Activated CD4-positive, alpha-beta T cell treated with anti-CD3 and anti-CD28 coated beads for 36 hours (primary cell): ENCODE data around the gene CDK5R2. TPM values are rescaled to one million over a fixed set of nuclear protein-coding genes. Genes with fewer than 3 reads are reported as not detected.

ENCODE experiments used
- ATAC-seq: fragments of 200-7000 bp; cut with Tn5 transposase; one replicate; pipeline ENCODE4 v1.10.0; 2021; ENCODE audit warnings: mild to moderate bottlenecking, moderate library complexity
- CTCF ChIA-PET: fragments of 350-600 bp; sonication (Branson Sonifier 250); formaldehyde crosslinking; loops from one replicate; lab custom pipeline; 2021; ENCODE audit warnings: antibody characterized with exemption; lab: Charles Lee
- POLR2A ChIA-PET: fragments of 350-600 bp; sonication (Branson Sonifier 250); formaldehyde crosslinking; loops from one replicate; lab custom pipeline; 2021; ENCODE audit warnings: antibody characterized with exemption, inconsistent platforms; lab: Charles Lee
- DNase-seq: peaks from one replicate; pipeline ENCODE4 v3.0.0-alpha.2; 2020
- H3K27ac Mint-ChIP-seq: one replicate; pipeline ENCODE4 v1.8.0; 2021; ENCODE audit warnings: mixed read lengths
- H3K27me3 Mint-ChIP-seq: one replicate; pipeline ENCODE4 v1.8.0; 2021; ENCODE audit warnings: mixed read lengths
- H3K36me3 Mint-ChIP-seq: one replicate; pipeline ENCODE4 v1.8.0; 2021; ENCODE audit warnings: low read depth, mixed read lengths
- H3K4me1 Mint-ChIP-seq: one replicate; pipeline ENCODE4 v1.8.0; 2021; ENCODE audit warnings: mixed read lengths
- H3K4me3 Mint-ChIP-seq: one replicate; pipeline ENCODE4 v1.8.0; 2021; ENCODE audit warnings: mild to moderate bottlenecking, moderate library complexity, mixed read lengths
- H3K9me3 Mint-ChIP-seq: one replicate; pipeline ENCODE4 v1.8.0; 2021; ENCODE audit warnings: low read depth, mixed read lengths
- intact Hi-C, 2 experiments: fragments of 100-400 bp; cut with DNase I in 1 of 2; cut with micrococcal nuclease in 1 of 2; formaldehyde crosslinking; loops; one replicate each; pipeline versions ENCODE4 v1.14.2 to v1.15.1; 2022 to 2024; cut with DNase I, micrococcal nuclease
- total RNA-seq, 2 experiments: library from RNA; stranded (reverse); gene quantifications; one replicate each; pipeline ENCODE4 v1.2.3, GENCODE V29; 2021

CDK5R2 gene
- total RNA-seq, 2 experiments from 2014 or later, result not detected

DNA sequence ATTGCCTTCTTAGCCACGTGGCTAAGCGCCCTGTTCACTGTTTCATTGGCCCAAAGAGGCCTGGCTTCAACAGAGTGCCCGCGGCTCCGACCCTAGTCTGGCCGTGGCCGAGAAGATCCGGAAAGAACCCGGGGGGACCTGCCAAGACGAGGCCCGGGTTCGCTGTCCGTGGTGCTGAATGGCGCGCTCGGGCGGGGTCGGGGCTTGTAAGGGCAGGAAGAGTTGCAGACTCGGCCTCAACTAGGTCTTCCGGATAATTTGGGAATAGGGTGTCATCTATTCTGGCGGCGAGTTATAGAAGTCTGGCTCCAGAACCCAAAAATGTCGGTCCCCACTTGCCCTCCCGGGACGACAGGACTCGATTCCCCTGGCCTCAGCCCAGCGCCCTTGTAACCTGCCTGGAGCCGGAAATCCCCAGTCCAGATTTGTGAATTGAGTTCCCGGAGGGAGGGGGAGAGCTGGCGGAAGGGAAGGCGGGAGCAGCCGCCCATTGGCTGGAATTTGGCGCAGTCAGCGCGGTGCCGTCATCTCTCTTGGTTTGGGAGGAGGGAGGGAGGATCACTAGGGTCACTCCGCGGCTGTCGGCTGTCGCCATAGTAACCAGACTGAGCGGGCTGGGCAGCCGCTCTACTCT is 3.5 kb downstream of the CDK5R2 start:
- Mint-ChIP-seq H3K4me1 (peaks cover 11% of the 10 kb centered on the region), H3K9me3 (no peaks in the 10 kb centered on the region), H3K27ac (no peak overlapping the region), H3K36me3 (no peaks in the 10 kb centered on the region), H3K4me3 (no peak overlapping the region), H3K27me3 (peaks cover 62% of the 10 kb centered on the region)
- ATAC-seq (no peak), DNase-seq (peak; percentile 81)
- ChIA-PET POLR2A (interaction anchor here (0.6 kb wide), 1 partner anchor 92 kb away, joined by 3 read pairs; no protein-coding TSS in a partner anchor), CTCF (interaction anchor here (1.1 to 1.2 kb wide), 2 partner anchors 14 to 65 kb away, joined by 4 to 5 read pairs; no protein-coding TSS in a partner anchor)
- intact Hi-C loops, result loop anchor here in 1 of 2 experiments (2.0 to 5.0 kb wide), 2 partner anchors 34 to 344 kb away; partner anchors contain the start of gene PTPRN

DNA sequence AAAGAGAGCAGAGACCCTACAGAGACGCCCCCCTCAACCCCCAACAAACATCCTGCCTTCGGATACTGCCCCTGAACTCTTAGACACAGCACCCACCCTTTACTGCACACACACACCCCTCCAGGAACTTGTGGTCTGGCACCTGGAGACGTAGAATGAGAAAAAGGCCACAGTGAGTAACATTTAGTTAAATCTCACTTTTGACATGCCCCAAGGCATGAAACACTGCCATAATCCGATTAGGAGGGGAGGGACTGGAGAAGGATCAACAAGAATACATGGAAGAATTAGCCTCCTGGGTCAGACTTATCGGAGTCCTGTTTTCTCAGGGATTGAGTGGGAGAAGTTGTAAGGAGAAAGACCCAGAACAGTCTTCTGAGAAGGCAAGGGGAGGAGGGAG is 4.1 kb downstream of the CDK5R2 start:
- ChIA-PET CTCF (interaction anchor here (0.7 to 1.7 kb wide), 2 partner anchors 17 to 116 kb away, joined by 3 to 10 read pairs; no protein-coding TSS in a partner anchor), POLR2A (no interaction called here)

DNA sequence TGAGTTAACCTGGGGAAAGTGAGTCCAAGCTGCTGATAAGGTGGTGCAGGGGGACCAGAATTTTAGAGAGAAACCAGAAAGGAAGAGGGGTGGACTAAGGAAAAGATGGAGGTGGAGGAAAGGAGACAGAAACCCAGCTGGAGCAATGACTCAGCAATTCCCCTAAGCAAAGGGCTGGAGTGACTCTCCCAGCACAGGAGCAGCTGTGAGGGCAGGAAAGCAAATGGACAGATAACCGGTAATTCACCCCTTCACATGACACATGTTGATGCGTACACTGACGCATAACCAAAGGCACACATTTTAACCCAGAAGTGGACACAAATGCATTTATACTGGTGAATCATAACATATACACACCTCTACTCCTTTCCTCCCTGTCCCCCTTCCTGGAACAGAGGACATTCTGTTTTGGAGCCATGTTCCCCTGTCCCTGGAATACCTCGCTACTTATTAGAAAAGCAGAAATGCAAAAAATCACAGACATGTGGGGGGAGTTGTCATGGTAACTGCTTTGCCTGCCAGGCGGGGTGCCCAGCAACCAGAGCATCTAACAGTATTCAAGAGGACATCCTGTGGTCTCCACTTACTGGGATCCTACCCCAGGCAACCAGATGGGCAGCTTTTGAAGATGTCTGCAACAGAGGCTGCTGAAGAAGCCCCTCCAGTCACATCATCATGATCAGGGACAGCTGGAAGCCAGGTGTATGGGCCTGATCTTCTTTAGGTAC is 4.7 kb downstream of the CDK5R2 start:
- no peaks in the 10 kb centered on the region for H3K9me3 Mint-ChIP-seq
- H3K4me1 Mint-ChIP-seq, result peaks cover 9% of the 10 kb centered on the region
- DNase-seq (no peak), ATAC-seq (no peak)
- H3K4me3 Mint-ChIP-seq, result no peak overlapping the region
- peaks cover 55% of the 10 kb centered on the region for H3K27me3 Mint-ChIP-seq
- ChIA-PET POLR2A (no interaction called here), CTCF (interaction anchor here (0.7 to 1.7 kb wide), 3 partner anchors 16 to 117 kb away, joined by 3 to 10 read pairs (median 3); no protein-coding TSS in a partner anchor)
- H3K36me3 Mint-ChIP-seq, result no peaks in the 10 kb centered on the region
- no peak overlapping the region for H3K27ac Mint-ChIP-seq
- intact Hi-C loops, result loop anchor here in 1 of 2 experiments (5.0 kb wide), 1 partner anchor 343 kb away; the partner anchor contains the start of gene PTPRN

More for the DNA sequence above, 4.1 kb downstream of the CDK5R2 start:
- ATAC-seq (no peak), DNase-seq (no peak)
- H3K36me3 Mint-ChIP-seq, result no peaks in the 10 kb centered on the region
- intact Hi-C loops, result loop anchor here in 1 of 2 experiments (2.0 to 5.0 kb wide), 2 partner anchors 33 to 344 kb away; partner anchors contain the start of gene PTPRN
- peaks cover 58% of the 10 kb centered on the region for H3K27me3 Mint-ChIP-seq
- peaks cover 11% of the 10 kb centered on the region for H3K4me1 Mint-ChIP-seq
- no peaks in the 10 kb centered on the region for H3K9me3 Mint-ChIP-seq
- H3K4me3 Mint-ChIP-seq, result no peak overlapping the region
- no peak overlapping the region for H3K27ac Mint-ChIP-seq

DNA sequence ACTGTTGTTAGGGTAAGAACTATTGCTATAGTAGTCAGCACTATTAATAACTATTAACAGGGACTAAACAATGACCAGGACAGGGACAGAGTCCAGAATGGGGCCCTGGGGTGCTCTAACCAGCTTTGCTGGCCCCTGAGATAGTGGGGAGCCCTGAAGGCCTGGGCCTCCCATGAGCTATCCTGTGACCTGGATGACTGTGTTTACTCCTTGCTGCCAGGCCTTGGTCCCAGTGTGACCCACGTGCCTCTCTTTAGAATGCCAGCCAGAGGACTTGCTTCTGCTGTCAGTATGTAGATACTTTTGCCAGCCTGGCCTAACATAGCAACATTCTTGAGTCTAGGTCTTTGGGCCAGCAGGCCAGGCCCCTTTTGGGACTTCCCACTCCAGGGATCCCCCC is 11.4 kb downstream of the CDK5R2 start:
- Mint-ChIP-seq H3K4me3 (no peak overlapping the region), H3K9me3 (no peaks in the 10 kb centered on the region), H3K4me1 (no peaks in the 10 kb centered on the region), H3K36me3 (no peaks in the 10 kb centered on the region), H3K27me3 (peaks cover 46% of the 10 kb centered on the region), H3K27ac (no peak overlapping the region)
- intact Hi-C loops, result no loop called here
- ATAC-seq (no peak), DNase-seq (no peak)
- ChIA-PET POLR2A (no interaction called here), CTCF (interaction anchor here (0.7 kb wide), 1 partner anchor 37 kb away, joined by 3 read pairs; no protein-coding TSS in a partner anchor)

DNA sequence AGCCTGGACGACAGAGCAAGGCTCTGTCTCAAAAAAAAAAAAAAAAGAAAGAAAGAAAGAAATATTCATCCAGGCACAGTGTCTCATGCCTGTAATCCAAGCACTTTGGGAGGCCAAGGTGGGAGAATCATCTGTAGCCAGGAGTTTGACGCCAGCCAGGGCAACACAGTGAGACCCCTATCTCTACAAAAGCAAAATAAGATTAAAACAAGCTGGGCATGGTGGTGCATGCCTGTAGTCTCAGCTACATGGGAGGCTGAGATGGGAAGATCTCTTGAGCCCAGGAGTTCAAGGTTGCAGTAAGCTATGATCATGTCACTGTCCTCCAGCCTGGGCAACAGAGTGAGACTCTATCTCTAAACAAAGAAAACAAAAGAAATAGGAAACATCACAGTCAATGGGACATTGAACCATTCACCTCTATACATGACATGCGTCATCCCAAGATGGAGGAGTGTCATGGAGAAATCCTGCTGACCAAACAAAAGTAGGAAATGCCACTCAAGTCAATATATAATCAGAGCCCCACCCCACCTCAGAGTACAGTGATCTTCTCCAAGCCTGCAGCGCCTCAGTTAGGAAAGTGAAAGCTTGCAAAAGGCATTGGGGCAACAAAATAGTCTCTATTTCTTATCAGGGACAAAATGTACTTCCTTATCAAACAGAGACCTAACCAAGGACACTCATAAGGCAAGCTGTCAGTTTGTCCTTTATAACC is 15.8 kb downstream of the CDK5R2 start:
- ChIA-PET CTCF (interaction anchor here (0.6 to 1.3 kb wide), 11 partner anchors 14 to 718 kb away, joined by 3 to 6 read pairs (median 4); no protein-coding TSS in a partner anchor), POLR2A (no interaction called here)
- H3K27me3 Mint-ChIP-seq, result peaks cover 49% of the 10 kb centered on the region
- no peaks in the 10 kb centered on the region for H3K36me3 Mint-ChIP-seq
- no peaks in the 10 kb centered on the region for H3K9me3 Mint-ChIP-seq
- intact Hi-C loops, result no loop called here
- ATAC-seq (no peak), DNase-seq (no peak)
- no peak overlapping the region for H3K4me3 Mint-ChIP-seq
- H3K27ac Mint-ChIP-seq, result no peak overlapping the region
- peaks cover 6% of the 10 kb centered on the region for H3K4me1 Mint-ChIP-seq

DNA sequence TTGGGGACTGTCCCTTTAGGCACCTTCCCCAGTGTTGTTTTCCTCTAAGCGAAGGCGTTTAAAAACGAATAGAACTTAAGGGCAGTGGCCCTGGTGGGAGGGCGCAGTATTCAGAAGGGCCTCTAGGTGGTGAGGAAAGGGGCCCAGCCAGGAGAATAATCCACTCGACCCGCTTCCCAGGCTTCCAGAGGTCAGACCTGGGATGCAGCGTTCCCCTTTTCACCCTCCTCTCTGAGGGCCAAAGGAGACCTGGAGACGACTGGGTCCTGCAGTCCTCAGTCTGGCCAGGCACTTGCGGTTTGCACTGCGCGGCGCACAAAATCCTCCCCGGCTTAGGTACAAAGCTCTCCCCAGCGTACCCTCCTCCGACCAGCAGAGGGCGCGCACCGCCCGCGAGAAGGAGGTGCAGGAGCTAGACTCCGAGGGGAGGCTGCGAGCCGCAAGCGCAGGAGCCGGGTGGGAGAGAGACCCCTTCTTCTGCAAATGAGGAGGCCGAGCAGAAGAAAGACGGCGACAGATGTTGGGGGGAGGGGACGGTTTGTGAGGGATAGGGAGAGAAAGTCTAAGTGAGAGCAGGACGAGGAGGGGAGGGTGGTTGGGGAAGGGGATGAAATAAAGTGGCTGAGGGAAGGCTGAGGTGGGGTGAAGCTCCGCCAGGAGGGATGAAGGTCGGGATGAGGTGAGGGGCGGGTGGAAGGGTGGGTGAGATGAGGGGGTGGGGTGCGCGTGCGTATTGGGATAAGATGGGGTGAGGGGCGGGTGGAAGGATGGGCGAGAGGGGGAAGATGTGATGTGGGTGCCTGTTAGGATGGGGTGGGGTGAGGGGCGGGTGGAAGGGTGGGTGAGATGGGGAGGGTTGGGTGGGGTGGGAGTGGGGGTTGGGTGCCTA is 20.6 kb downstream of the CDK5R2 start:
- H3K36me3 Mint-ChIP-seq, result no peaks in the 10 kb centered on the region
- peak; percentile 90 for ATAC-seq
- peaks cover 56% of the 10 kb centered on the region for H3K27me3 Mint-ChIP-seq
- intact Hi-C loops, result loop anchor here (1.0 to 10.0 kb wide), 12 partner anchors 15 to 325 kb away; partner anchors contain the start of genes CDK5R2 (in 1 of the 2) and PTPRN (in 1 of the 2)
- POLR2A ChIA-PET, result interaction anchor here (0.7 kb wide), 1 partner anchor 38 kb away, joined by 5 read pairs; no protein-coding TSS in a partner anchor
- no peak overlapping the region for H3K27ac Mint-ChIP-seq
- H3K4me3 Mint-ChIP-seq, result peak overlapping the region; percentile 43
- CTCF ChIA-PET, result interaction anchor here (0.6 to 5.7 kb wide), 66 partner anchors 10 to 710 kb away, joined by 3 to 70 read pairs (median 4); partner anchors contain the start of genes CNPPD1, CYP27A1, NHEJ1 and WNT6
- H3K9me3 Mint-ChIP-seq, result no peaks in the 10 kb centered on the region
- DNase-seq, result peak; percentile 93
- peaks cover 28% of the 10 kb centered on the region for H3K4me1 Mint-ChIP-seq

DNA sequence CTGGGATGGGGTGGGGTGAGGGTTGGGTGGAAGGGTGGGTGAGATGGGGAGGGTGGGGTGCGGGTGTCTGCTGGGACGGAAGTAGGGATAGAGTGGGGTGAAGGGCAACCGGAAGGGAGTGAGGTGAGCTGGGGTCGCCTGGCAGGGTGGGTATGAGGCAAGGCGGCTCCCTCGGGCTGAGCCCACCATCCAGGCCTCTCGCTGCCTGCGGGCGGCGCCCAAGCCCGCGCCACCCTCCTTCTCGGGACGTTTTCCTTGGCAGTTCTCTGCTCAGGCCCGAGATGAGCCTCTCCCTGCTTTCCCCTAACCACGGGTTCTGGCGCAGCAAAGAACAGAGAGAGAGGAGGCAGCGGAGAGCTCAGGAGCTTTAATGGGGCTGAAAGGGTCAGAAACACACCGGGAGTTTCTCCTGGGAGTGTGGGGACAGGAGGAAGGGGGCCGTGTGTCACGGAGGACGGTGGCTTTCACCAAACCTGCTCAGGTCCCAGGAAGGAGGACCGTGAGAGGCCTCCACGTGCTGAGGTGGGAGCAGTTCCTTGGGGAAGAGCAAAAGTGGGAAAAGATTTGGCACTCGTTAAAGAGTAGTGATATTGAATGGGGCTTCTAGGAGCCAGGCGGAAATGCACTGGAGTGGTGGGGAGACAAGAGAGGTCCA is 21.4 kb downstream of the CDK5R2 start:
- H3K36me3 Mint-ChIP-seq, result no peaks in the 10 kb centered on the region
- H3K27me3 Mint-ChIP-seq, result peaks cover 54% of the 10 kb centered on the region
- DNase-seq, result no peak
- ChIA-PET POLR2A (no interaction called here), CTCF (interaction anchor here (0.6 to 5.7 kb wide), 61 partner anchors 9 to 709 kb away, joined by 3 to 70 read pairs (median 4); partner anchors contain the start of genes CNPPD1, CYP27A1 and NHEJ1)
- peaks cover 28% of the 10 kb centered on the region for H3K4me1 Mint-ChIP-seq
- H3K9me3 Mint-ChIP-seq, result no peaks in the 10 kb centered on the region
- no peak for ATAC-seq
- peak overlapping the region; percentile 57 for H3K4me3 Mint-ChIP-seq
- no peak overlapping the region for H3K27ac Mint-ChIP-seq
- intact Hi-C loops, result loop anchor here (1.0 to 10.0 kb wide), 12 partner anchors 14 to 324 kb away; partner anchors contain the start of genes CDK5R2 (in 1 of the 2) and PTPRN (in 1 of the 2)

DNA sequence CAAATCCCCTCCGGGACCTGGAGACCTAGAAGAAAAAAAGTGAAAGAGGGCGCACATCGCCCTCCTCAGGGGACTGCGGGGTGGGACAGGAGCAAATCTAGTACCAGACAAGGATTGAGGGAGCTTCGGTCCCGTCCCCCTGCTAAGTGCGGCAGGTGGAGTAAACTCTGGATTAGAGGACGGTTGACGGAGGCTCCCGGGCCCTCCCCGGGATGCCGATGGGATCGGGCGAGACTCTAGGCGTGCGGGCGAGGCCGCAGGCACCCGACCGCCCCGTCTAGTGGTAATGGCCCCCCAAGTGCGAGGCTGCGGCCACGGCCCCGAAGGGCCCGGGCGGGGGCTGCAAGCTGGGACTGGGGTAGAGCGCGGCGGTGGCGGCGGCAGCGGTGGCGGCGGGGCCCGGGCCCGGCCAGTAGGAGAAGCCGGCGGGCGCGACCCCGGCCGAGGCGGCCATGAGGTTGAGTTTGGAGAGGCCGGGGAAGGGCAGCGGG is 22.0 kb downstream of the CDK5R2 start:
- Mint-ChIP-seq H3K27me3 (peaks cover 55% of the 10 kb centered on the region), H3K4me1 (peaks cover 28% of the 10 kb centered on the region), H3K36me3 (no peaks in the 10 kb centered on the region), H3K9me3 (no peaks in the 10 kb centered on the region), H3K27ac (no peak overlapping the region), H3K4me3 (peak overlapping the region; percentile 57)
- no peak for ATAC-seq
- ChIA-PET POLR2A (no interaction called here), CTCF (interaction anchor here (0.7 to 5.7 kb wide), 14 partner anchors 8 to 316 kb away, joined by 3 to 70 read pairs (median 6); no protein-coding TSS in a partner anchor)
- intact Hi-C loops, result loop anchor here (1.0 to 10.0 kb wide), 7 partner anchors 13 to 323 kb away; partner anchors contain the start of gene PTPRN (in 1 of the 2)
- no peak for DNase-seq

DNA sequence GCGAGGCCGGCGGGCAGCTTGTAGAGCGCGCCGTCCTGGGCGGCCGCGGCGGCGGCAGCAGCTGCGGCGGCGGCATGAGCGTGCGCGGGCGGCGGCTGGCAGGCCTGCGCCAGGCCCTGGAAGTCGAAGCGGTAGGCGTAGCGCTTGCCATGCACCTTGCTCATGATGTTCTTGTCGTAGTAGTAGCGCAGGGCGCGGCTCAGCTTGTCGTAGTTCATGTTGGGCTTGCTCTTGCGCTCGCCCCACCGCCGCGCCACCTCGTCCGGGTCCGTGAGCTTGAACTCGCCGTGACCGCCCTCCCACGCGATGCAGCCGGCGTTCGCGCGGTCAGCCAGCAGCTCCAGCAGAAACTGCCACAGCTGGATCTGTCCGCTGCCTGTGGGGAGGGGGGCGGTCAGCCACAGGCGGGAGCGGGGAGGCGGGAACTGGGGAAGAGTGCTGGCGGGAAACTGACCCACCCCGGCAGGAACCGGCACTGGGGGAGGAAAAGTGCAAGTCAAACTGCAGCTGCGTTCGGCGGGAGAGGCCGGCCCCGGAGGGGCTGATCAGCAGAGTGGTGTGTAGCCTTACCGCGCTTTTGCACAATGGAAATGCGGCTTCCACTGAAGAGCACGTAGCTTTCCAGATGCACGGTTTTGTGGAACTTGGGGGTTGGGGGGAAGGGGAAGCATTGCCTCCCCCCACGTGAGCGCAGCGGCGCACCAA is 22.6 kb downstream of the CDK5R2 start:
- H3K4me1 Mint-ChIP-seq, result peaks cover 28% of the 10 kb centered on the region
- ChIA-PET CTCF (interaction anchor here (0.6 to 5.7 kb wide), 13 partner anchors 8 to 178 kb away, joined by 3 to 70 read pairs (median 5); no protein-coding TSS in a partner anchor), POLR2A (no interaction called here)
- H3K36me3 Mint-ChIP-seq, result no peaks in the 10 kb centered on the region
- intact Hi-C loops, result loop anchor here (1.0 to 10.0 kb wide), 7 partner anchors 13 to 323 kb away; partner anchors contain the start of gene PTPRN (in 1 of the 2)
- ATAC-seq (peak; percentile 44), DNase-seq (peak; percentile 68)
- H3K9me3 Mint-ChIP-seq, result no peaks in the 10 kb centered on the region
- H3K4me3 Mint-ChIP-seq, result no peak overlapping the region
- H3K27ac Mint-ChIP-seq, result no peak overlapping the region
- peaks cover 58% of the 10 kb centered on the region for H3K27me3 Mint-ChIP-seq
